ENCODE measurements around the gene KCNA5.

The KCNA5 gene

DNA sequence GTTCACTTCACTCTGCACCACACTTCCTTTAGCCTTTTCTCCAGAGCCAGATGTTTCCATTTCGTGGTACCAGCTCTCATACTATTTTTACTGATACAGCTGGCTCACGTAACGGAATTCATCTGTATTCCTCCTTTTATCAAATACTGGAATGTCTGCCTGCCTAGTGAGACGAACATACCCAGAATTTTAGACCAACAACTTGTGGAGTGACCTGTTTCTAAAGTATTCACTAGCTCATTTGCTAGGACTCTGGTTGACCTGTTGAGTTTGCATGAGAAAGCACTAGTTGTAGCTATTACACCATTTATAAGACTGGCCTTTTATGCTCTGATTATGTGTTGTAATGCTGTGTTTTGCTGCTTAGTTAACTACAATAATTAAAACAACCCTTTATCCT lies 22.6 kb downstream of the KCNA5 start:
- no peak for DNase-seq

DNA sequence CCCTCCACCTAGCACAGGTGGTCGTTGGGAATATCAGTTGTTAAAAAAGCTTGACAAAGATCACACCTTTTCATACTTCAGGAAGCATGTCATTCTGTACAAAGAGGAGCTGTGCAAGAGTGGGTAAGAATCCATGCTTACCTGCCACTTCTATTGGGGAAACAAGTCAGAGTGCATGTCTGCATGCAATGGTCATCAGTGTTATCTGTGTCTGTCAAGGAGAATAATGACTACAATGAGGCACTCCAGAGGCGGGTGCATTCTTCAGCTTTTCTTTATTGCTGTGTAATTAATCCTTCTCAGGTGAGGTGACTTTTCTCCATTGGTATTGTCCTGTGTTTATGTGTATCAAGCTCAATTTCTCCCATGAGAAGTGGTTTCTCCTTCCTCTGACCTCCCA lies 24.4 kb downstream of the KCNA5 start:
- DNase-seq, result no peak

DNA sequence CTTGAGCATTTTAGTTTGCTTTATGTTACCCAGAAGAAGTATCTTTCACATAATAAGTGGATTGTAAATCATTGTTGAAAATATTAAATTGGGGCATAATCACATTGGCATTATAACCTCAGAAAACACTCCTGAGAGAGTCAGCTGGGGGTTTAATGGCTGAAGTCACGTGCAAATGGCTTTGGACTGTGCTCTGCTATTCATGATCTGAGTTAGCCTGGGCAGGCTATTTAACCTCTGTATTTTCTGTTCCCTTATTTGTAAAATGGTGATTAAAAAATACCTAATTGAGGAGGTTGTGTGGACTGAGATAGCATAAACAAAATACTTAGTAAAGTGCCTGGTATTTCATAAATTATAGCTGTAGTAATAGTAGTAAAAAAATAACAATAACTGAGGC lies 24.9 kb downstream of the KCNA5 start:
- no peak for DNase-seq

DNA sequence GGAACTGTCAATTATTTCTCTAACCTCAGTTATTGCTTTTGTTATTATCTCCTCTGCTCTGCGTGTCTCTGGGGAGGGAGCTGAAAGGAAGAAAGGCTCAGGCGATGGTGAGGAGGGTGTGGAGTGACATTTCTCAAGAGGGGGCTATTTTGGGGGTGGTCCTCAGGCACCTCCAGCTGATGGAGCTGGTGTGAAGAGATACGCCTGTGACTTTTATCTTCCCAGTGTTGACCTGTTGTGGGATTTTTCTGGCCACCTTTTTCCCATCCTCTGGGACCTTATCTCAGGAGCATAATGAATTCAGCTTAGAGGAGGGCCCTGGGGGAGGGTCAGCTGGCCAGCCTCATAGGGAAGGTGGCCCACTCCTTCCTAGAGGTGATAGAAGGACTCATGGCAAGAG lies 26.4 kb downstream of the KCNA5 start:
- DNase-seq, result no peak

DNA sequence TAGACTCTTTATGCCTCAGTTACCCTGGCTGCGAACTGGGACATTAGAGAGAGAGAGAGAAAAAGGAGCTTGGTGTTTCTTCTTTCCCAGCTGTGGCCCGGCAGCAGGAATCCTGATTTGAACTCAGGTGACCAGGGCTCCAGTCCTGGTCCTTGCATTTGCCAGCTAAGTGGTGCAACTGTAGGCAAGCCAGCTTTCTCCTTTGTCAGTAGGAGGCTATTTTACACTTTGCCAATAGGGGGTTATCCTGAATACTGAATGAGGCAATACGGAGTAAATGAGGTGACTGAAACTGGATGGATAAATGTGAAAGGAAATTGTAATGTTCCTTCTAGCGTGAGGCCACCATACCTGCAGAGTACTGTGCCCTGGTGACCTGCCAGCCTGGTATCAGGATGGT lies 27.8 kb downstream of the KCNA5 start:
- no peak for DNase-seq

DNA sequence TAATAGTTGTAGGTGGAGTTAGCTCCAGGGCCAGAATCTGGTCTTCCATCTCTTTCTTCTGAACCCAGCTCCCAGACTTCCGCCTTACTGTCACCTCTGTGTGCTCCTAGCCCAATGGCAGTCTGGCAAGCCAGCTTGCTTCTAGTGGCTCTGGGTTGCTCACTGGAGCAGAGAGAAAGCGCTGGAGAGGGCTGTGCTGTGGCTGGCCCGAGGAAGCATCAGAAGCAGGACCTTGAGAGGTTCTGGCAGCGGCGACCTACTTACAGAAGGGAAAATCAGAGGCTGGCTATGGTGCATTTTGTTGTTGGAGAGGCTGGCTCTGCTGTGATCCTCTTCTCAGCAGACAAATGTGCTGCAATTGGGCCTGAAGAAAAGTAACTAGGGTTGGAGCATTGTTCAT lies 28.6 kb downstream of the KCNA5 start:
- peak; percentile 66 for DNase-seq

DNA sequence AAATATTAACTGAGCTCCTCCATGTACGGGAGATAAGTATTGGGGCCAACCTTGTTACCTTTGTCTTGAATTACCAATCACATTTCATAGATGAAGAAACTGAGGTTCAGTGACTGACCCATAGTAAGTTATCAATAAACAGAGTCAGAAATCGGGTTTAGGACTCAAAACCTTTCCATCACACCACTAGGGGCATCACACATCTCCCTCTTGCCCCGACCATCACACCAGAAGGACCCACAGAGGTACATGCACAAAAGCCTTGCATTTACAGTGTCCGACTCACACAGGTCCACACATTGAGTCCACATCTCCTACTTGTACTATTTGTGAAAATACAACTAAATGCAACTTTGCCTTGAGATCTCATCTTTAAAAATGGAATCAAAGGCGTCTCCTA lies 29.4 kb downstream of the KCNA5 start:
- no peak for DNase-seq

DNA sequence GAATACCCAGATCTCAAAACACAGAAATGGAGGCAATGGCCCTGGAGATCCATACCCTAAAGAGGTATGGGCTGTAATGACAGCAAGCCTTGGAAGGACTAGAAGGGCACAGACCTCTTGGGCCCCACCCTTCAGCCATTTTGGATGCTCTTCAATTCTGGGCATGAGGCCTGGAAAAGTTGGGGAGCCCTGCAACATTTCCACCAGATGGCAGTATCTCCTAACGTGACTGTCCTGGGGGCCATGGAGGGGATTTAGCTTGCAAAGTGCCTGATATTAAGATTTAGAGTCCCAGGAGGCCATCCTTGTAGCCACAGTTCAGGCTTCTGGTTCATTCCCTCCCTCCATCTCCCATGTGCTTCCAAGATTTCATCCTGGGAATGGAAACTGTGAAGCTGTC lies 30.2 kb downstream of the KCNA5 start:
- no peak for DNase-seq

DNA sequence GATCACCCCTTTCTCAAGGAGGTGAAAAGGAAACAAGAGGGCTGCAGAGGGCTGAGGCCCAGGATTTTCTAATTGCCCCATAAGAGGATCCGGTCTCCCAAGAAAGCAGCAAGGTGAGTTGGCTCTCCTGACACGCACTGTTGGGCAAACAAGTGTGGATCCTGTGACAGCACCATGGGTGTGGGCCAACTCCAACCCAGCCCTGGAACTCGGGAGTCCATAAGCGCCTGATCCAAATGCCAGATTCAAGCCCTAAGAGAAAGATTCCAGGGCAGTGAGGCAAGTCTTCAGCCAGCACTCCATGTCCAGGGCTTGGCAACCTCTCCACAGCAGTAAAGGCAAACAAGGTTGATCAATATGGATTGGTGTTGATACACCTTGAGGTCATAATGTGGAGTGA lies 33.1 kb downstream of the KCNA5 start:
- DNase-seq, result no peak

DNA sequence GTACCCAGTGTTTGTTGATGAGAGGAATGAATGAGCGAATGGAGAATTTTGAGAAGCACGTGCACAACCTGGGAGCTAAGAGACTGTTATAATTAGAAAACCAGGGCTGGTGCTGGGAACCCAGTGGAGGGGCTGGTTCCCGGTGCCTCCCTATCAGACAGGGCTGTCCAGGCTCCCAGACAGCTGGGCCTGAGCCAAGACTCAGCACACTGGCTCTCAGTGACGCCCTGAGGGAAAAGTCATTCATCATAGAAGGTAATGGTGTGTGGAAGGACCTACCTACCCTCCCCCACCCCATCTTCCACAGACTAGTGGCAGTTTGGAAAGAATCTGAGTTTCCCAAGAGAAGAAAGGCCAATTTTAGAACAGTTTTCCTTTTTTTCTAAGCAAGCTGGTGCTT lies 34.7 kb downstream of the KCNA5 start:
- DNase-seq, result peak; percentile 46

DNA sequence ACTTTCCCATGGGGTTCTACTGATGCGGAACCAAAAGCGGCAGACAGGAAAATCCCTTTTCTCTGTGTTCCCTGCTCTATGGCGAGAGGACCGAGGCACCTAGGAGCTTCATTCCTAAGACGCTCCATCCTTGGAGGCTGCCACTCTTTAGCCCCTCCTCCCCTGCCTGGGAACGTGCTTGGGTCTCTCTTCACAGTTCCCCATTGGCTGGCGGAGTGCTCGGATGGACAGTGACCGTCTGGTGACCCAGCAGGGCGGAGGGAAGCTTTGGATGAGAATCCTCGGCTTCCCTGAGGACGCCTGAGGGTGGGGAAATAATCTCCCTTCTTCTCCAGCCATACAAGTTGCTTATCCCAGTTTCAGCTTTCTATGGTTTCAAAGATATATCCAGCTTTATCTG lies 37.3 kb downstream of the KCNA5 start:
- DNase-seq, result peak; percentile 84

DNA sequence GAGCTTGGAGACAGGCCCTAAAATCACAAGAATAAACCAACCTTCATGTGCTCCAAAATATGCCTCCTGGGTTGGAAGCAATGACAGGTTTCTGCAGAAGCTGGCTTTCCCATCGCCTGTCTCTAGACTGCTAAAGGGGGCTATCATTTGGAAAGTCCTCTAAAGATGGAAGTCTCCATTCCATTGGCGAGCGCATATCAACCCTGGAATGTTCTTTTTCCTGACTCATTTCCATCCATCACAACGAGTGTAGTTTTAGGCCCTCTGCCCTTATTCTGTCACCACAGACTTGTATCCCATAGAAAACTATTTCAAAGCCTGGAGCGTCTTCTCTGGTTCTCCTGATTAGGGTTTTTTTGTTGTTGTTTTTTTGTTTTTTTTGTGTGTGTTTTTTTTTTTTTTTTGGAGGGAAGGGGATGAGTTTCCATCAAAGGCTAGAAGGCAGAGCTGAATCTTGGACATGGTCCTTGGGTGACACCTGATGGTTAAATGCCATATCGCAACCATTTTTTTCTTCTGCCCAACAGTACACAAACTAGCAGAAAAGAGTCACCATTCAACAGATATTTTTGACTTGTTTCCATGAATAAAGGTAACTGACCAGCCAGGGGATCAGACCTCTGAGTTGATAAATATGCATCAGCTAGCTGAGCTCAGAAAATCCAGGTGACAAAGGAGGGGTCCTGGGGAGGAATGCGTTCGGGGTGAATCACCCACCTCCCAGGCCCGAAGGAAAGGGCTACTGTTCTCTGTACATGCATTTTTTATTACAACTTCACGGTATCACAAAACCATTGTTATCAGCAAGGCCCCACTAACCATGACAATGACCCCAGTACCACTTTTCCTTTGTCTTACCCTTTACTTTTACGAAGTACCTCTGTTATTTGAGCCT lies 40.5 kb downstream of the KCNA5 start:
- DNase-seq, result peak; percentile 93

DNA sequence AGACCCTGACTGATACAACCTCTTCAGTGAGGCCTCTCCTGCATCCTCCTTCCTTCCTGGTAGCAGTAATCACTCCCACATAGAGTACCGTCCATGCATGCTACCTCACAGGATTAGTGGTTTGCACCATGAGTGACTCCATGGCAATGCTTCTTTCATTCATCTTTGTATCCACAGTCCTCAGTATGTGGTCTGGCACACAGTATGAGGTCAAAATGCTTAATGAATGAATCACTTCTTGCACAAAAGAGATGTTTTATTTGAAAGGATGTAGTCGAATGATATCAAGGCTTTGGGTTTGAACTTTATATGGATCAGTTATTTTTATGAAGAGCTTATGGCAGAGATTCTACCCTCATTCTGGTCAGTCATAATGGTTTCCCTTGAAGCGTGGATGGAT lies 42.2 kb downstream of the KCNA5 start:
- no peak for DNase-seq

DNA sequence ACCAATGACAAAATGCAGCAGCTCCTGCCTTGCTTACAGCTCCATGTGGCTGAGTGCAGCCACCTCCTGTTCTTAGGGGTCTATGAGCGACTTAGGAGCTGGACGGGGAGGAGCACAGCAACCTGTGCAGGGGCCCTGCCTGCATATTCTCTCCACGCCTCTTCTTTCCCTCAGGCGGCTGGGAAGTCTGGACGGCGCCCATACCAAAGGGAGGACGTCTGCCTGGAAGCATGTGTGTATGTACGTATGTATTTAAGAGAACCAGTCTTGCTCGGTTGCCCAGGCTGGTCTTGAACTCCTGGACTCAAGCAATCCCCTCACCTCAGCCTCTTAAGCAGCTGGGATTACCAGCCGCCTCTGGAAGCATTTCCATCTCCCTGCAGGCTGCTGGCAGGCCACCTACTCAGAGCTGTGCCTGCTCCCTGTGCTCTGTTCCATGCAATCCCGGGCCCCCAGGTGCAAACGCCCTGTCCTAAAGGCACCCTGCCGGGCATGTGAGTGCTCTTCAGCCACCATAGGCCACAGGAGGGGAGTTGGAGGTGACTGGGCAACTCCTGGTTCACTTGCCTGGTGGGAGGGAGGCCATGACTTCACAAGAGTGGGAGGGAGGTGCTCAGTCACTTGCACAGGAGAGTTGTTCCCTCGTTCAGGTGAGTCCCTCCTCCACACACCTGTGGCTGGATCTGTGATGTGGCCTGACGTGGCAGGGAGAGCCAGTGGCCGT lies 44.3 kb downstream of the KCNA5 start:
- DNase-seq, result no peak

DNA sequence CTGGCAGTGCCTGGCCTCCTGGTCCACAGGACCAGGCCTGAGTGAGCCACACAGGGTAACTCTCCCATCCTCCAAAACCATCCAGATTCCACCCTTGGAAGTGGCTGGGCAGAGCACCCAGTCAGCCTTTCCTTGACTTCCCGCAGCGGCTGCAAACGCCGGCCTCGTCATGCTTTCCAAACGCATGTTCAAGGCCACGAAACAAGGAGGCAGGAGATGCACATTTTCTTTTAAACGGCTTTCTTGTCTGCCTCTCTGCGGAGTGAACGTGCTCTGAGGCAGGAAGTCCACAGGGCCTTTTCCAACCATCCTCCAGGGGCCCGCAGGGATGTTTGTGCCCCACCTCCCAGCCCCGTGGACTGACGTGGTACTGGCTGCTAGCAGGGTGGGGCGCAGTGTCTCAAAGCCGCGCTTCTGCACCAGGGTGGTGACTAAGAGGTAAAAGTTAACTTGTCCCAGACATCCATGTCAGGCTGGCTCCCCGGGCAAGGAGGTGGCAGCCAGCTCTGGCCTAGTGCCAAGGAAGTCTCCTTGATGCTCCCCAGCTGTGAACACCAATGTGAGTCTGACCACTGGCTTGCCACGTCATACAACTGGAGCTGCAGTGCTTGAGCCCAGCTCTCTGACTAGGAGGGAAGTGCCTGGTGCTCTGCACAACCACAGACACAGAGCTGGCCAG lies 45.0 kb downstream of the KCNA5 start:
- DNase-seq, result no peak

DNA sequence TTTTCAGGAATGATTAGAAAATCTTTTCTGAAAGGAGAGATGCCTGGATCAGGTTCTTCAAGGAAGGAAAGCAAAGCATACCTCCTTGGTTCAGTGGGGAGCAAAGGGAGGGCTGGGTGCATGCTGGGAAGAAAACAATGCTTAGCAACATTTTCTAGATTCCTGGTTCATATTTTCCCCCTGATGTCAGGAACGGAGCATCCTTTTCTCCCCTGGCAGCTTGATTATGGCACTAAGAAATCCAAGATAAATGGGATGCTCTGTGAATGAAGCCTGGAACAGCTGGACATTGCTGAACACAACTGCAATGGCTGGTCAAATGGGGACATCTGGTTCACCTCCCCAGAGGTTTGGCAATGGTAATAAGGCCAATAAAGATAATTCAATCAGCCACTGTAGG lies 50.9 kb downstream of the KCNA5 start:
- DNase-seq, result no peak

DNA sequence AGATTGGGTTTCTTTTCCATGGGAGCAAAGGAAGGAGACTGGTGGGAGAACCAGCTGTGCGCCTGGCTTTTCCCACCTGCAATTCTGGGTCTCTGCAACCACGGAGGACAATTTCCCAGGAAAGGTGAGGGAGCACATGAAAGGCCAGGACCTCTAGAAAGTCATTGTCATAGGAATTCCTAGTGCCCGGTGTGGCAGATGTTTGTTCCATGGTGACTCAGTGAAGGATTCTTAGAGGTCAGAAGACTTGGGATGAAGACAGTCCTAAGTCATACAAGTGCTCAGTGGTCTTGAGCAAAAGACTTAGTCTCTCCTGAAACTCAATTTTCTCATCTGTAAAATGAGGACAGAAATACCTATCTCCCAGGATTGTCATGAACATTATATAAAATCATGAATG lies 51.3 kb downstream of the KCNA5 start:
- DNase-seq, result no peak
